Neuronal stem cell (in vitro differentiated cells): ENCODE data around the gene MTG1.

Source experiments
- DNase-seq: peaks from one replicate; pipeline ENCODE4 v3.0.0-alpha.2; 2013; ENCODE audit warnings: low spot score
- H2AFZ ChIP-seq: one replicate; pipeline ENCODE4 v1.6.1; 2013; ENCODE audit warnings: mild to moderate bottlenecking, low read length, inconsistent platforms
- H2AK5ac ChIP-seq: 2 replicates; pipeline ENCODE4 v1.6.1; 2013; ENCODE audit warnings: low read depth, mild to moderate bottlenecking, inconsistent platforms, low read length, moderate library complexity, mixed read lengths
- H2BK120ac ChIP-seq: 2 replicates; pipeline ENCODE4 v1.6.1; 2013; ENCODE audit warnings: low read depth, mild to moderate bottlenecking, inconsistent platforms, low read length, moderate library complexity, mixed read lengths
- H2BK12ac ChIP-seq: one replicate; pipeline ENCODE4 v1.6.1; 2013; ENCODE audit warnings: low read length, inconsistent platforms
- H2BK15ac ChIP-seq: 2 replicates; pipeline ENCODE4 v1.6.1; 2013; ENCODE audit warnings: mild to moderate bottlenecking, low read length, inconsistent platforms, mixed read lengths
- H2BK5ac ChIP-seq: one replicate; pipeline ENCODE4 v1.6.1; 2013; ENCODE audit warnings: inconsistent platforms, mild to moderate bottlenecking, low read length, moderate library complexity
- H3K14ac ChIP-seq: one replicate; pipeline ENCODE4 v1.6.1; 2013; ENCODE audit warnings: low read length, inconsistent platforms
- H3K18ac ChIP-seq: 2 replicates; pipeline ENCODE4 v1.6.1; 2013; ENCODE audit warnings: low read length, inconsistent platforms
- H3K23ac ChIP-seq: 2 replicates; pipeline ENCODE4 v1.6.1; 2013; ENCODE audit warnings: low read depth, mild to moderate bottlenecking, mixed read lengths, low read length, inconsistent platforms; ENCODE audit not compliant: poor library complexity
- H3K27ac ChIP-seq: replicated peaks from 3 replicates; pipeline ENCODE4 v1.5.1; 2013; ENCODE audit warnings: low read length, inconsistent platforms
- H3K27me3 ChIP-seq, 3 experiments: 2 replicates each; pipeline ENCODE4 v1.6.1; 2013; ENCODE audit warnings: low read length in 3 of 3, mild to moderate bottlenecking in 2 of 3, inconsistent platforms in 1 of 3, low read depth in 1 of 3, mixed read lengths in 1 of 3, moderate library complexity in 1 of 3; ENCODE audit not compliant: control insufficient read depth in 3 of 3, insufficient read depth in 3 of 3
- H3K36me3 ChIP-seq, 2 donors: replicated peaks in 1 of 2; 2 replicates each; pipeline ENCODE4 v1.6.1; 2013; ENCODE audit warnings: low read length in 2 of 2; ENCODE audit not compliant: control insufficient read depth in 2 of 2, insufficient read depth in 2 of 2
- H3K4ac ChIP-seq: 2 replicates; pipeline ENCODE4 v1.6.1; 2013; ENCODE audit warnings: inconsistent platforms, mild to moderate bottlenecking, low read length, moderate library complexity
- H3K4me1 ChIP-seq, 2 donors: 1 replicate in 1 of 2; 2 replicates in 1 of 2; pipeline ENCODE4 v1.6.1; 2013; ENCODE audit warnings: low read length in 2 of 2, low read depth in 1 of 2; ENCODE audit not compliant: control insufficient read depth in 2 of 2, insufficient read depth in 1 of 2
- H3K4me2 ChIP-seq: one replicate; pipeline ENCODE4 v1.6.1; 2013; ENCODE audit warnings: mild to moderate bottlenecking, low read length, inconsistent platforms; ENCODE audit not compliant: insufficient read depth, poor library complexity, severe bottlenecking
- H3K4me3 ChIP-seq, 2 donors: 2 replicates each; pipeline ENCODE4 v1.5.1; 2013; ENCODE audit warnings: low read length in 2 of 2, mild to moderate bottlenecking in 2 of 2, inconsistent platforms in 1 of 2, moderate library complexity in 1 of 2
- H3K79me1 ChIP-seq: one replicate; pipeline ENCODE4 v1.6.1; 2013; ENCODE audit warnings: low read depth, mild to moderate bottlenecking, inconsistent platforms, low read length, moderate library complexity
- H3K9ac ChIP-seq: one replicate; pipeline ENCODE4 v1.6.1; 2013; ENCODE audit warnings: mild to moderate bottlenecking, low read depth, low read length, inconsistent platforms; ENCODE audit not compliant: poor library complexity
- H3K9me3 ChIP-seq, 2 donors: replicated peaks in 1 of 2; 2 replicates each; pipeline versions ENCODE3 to v1.6.1; 2013; ENCODE audit warnings: low read length in 2 of 2, mild to moderate bottlenecking in 2 of 2, inconsistent platforms in 1 of 2, low read depth in 1 of 2, mixed read lengths in 1 of 2, moderate library complexity in 1 of 2; ENCODE audit not compliant: control insufficient read depth in 2 of 2, insufficient read depth in 1 of 2
- H4K8ac ChIP-seq: one replicate; pipeline ENCODE4 v1.6.1; 2013; ENCODE audit warnings: low read depth, mild to moderate bottlenecking, inconsistent platforms, low read length, moderate library complexity
- H4K91ac ChIP-seq: one replicate; pipeline ENCODE4 v1.6.1; 2013; ENCODE audit warnings: low read length, low read depth, mild to moderate bottlenecking, inconsistent platforms; ENCODE audit not compliant: poor library complexity
- WGBS, 2 donors: extraction: QIAGEN DNeasy Blood & Tissue Kit; methylation state at CpG; one replicate each; pipeline ENCODE4 v1.1.7; 2013; ENCODE audit warnings: missing lambda C conversion rate in 2 of 2, mixed read lengths in 1 of 2; ENCODE audit not compliant: insufficient read length in 2 of 2, insufficient replicate concordance in 1 of 2; ENCODE audit errors: extremely low coverage in 2 of 2; 5-methylcytosine and 5-hydroxymethylcytosine counted together

The MTG1 gene

GRCh38 chr10:133354672-133355240, 39.2 kb upstream of the MTG1 start:
- H3K14ac ChIP-seq = peak overlapping the region; percentile 56
- no peak overlapping the region for H2BK5ac ChIP-seq
- no peak for DNase-seq
- H3K4me1 ChIP-seq = peaks cover 0 to 6% of the 10 kb centered on the region in 2 donors
- H3K9ac ChIP-seq = no peak overlapping the region
- H4K8ac ChIP-seq = no peak overlapping the region
- H2AK5ac ChIP-seq = no peak overlapping the region
- no peak overlapping the region for H2BK15ac ChIP-seq
- peaks cover 0 to 4% of the 10 kb centered on the region in 2 donors for H3K36me3 ChIP-seq
- peaks cover 0 to 2% of the 10 kb centered on the region in 2 donors for H3K9me3 ChIP-seq
- H2BK12ac ChIP-seq = no peak overlapping the region
- H3K4me2 ChIP-seq = no peak overlapping the region
- H3K4ac ChIP-seq = no peak overlapping the region
- H3K23ac ChIP-seq = no peak overlapping the region
- no peak overlapping the region for H3K27ac ChIP-seq
- H3K27me3 ChIP-seq = peaks cover 0 to 2% (median 0%) of the 10 kb centered on the region in 3 experiments
- no peak overlapping the region for H2AFZ ChIP-seq
- H4K91ac ChIP-seq = no peak overlapping the region
- no CpG with 5 or more reads among the region's 14 CpGs for WGBS, 2 donors
- no peak overlapping the region for H3K4me3 ChIP-seq
- H2BK120ac ChIP-seq = no peak overlapping the region
- no peak overlapping the region for H3K18ac ChIP-seq
- H3K79me1 ChIP-seq = peaks cover 13% of the 10 kb centered on the region

- WGBS, 2 donors = no CpG with 5 or more reads among the region's 6 CpGs
- no peak overlapping the region for H2BK5ac ChIP-seq
- H3K27me3 ChIP-seq = peaks cover 0 to 2% (median 0%) of the 10 kb centered on the region in 3 experiments
- H3K4ac ChIP-seq = no peak overlapping the region
- H2AK5ac ChIP-seq = no peak overlapping the region
- no peak for DNase-seq
- no peak overlapping the region for H2BK15ac ChIP-seq
- H3K9me3 ChIP-seq = no peaks in the 10 kb centered on the region
- no peak overlapping the region for H4K91ac ChIP-seq
- H3K79me1 ChIP-seq = peaks cover 13% of the 10 kb centered on the region
- H2BK120ac ChIP-seq = no peak overlapping the region
- no peak overlapping the region for H3K27ac ChIP-seq
- no peak overlapping the region for H3K4me2 ChIP-seq
- H3K4me1 ChIP-seq = peaks cover 0 to 6% of the 10 kb centered on the region in 2 donors
- H3K18ac ChIP-seq = no peak overlapping the region
- no peak overlapping the region for H4K8ac ChIP-seq
- no peak overlapping the region for H3K14ac ChIP-seq
- H2AFZ ChIP-seq = no peak overlapping the region
- H2BK12ac ChIP-seq = no peak overlapping the region
- peaks cover 0 to 4% of the 10 kb centered on the region in 2 donors for H3K36me3 ChIP-seq
- no peak overlapping the region for H3K9ac ChIP-seq
- no peak overlapping the region for H3K4me3 ChIP-seq
- H3K23ac ChIP-seq = no peak overlapping the region
Observed at GRCh38 chr10:133355266-133355665, 38.7 kb upstream of the MTG1 start.

GRCh38 chr10:133355991-133356390, 38.0 kb upstream of the MTG1 start:
- Histone ChIP-seq H4K8ac (peak overlapping the region; percentile 65), H2AFZ (no peak overlapping the region), H3K23ac (no peak overlapping the region), H4K91ac (no peak overlapping the region), H2AK5ac (no peak overlapping the region), H2BK15ac (no peak overlapping the region), H3K27me3 (peaks cover 0 to 2% (median 0%) of the 10 kb centered on the region in 3 experiments), H3K9ac (peak overlapping the region; percentile 70), H3K4me2 (no peak overlapping the region), H2BK12ac (no peak overlapping the region), H3K9me3 (no peaks in the 10 kb centered on the region), H3K27ac (no peak overlapping the region), H3K14ac (peak overlapping the region; percentile 38), H3K36me3 (peaks cover 0 to 4% of the 10 kb centered on the region in 2 donors), H3K79me1 (peaks cover 9% of the 10 kb centered on the region), H3K4me1 (peaks cover 0 to 6% of the 10 kb centered on the region in 2 donors), H3K4ac (no peak overlapping the region), H3K4me3 (no peak overlapping the region), H2BK120ac (no peak overlapping the region), H2BK5ac (no peak overlapping the region), H3K18ac (no peak overlapping the region)
- DNase-seq = no peak
- no CpG with 5 or more reads among the region's 3 CpGs for WGBS, 2 donors

- Histone ChIP-seq H2BK5ac (peak overlapping the region; percentile 66), H2AFZ (peak overlapping the region; percentile 84), H3K4me1 (peaks cover 0 to 6% of the 10 kb centered on the region in 2 donors), H2BK15ac (peak overlapping the region; percentile 89), H3K9ac (peak overlapping the region; percentile 95), H3K27me3 (peaks cover 0 to 2% (median 0%) of the 10 kb centered on the region in 3 experiments), H3K18ac (peak overlapping the region; percentile 97), H3K27ac (no peak overlapping the region), H3K79me1 (peaks cover 9% of the 10 kb centered on the region), H3K9me3 (peaks cover 0 to 6% of the 10 kb centered on the region in 2 donors), H2BK120ac (peak overlapping the region; percentile 72), H3K14ac (peak overlapping the region; percentile 84), H4K8ac (no peak overlapping the region), H3K4me3 (peak overlapping the region; percentile 61 to 91), H4K91ac (no peak overlapping the region), H2BK12ac (peak overlapping the region; percentile 58), H3K36me3 (peaks cover 4 to 5% of the 10 kb centered on the region in 2 donors), H3K4ac (peak overlapping the region; percentile 2), H3K4me2 (peak overlapping the region; percentile 91), H3K23ac (peak overlapping the region; percentile 99), H2AK5ac (peak overlapping the region; percentile 98)
- DNase-seq = no peak
- WGBS, 2 donors = no CpG with 5 or more reads among the region's 27 CpGs
Observed at GRCh38 chr10:133356549-133357284, 37.2 kb upstream of the MTG1 start.
